Sigmoid colon (tissue), 7 donors: ENCODE measurements around the gene LZTFL1. TPM values are rescaled to one million over a fixed set of nuclear protein-coding genes. Genes with fewer than 3 reads are reported as not detected.

Experiments
- DNase-seq: peaks from one replicate; pipeline ENCODE4 v3.0.0-alpha.2; 2019
- H3K27ac ChIP-seq, 4 donors: fragments of 200-600 bp; sonication (generic); one replicate each; pipeline ENCODE4 v1.5.1; 2016 to 2019; ENCODE audit warnings: mild to moderate bottlenecking in 1 of 4
- H3K27me3 ChIP-seq, 3 donors: fragments of 200-600 bp; sonication (generic); one replicate each; pipeline ENCODE4 v1.5.1; 2019; ENCODE audit warnings: mild to moderate bottlenecking in 1 of 3
- H3K36me3 ChIP-seq, 4 donors: fragments of 200-600 bp; sonication (generic); one replicate each; pipeline ENCODE4 v1.5.1; 2016 to 2019
- H3K4me1 ChIP-seq, 4 donors: fragments of 200-600 bp; sonication (generic); one replicate each; pipeline ENCODE4 v1.5.1; 2017 to 2019
- H3K4me3 ChIP-seq, 4 donors: fragments of 200-600 bp; sonication (generic); one replicate each; pipeline ENCODE4 v1.5.1; 2017 to 2019; ENCODE audit warnings: mild to moderate bottlenecking in 2 of 4, moderate library complexity in 1 of 4
- H3K9me3 ChIP-seq, 4 donors: fragments of 200-600 bp in 3 of 4; sonication (generic) in 3 of 4; one replicate each; pipeline versions ENCODE4 v1.5.1 to v1.6.1; 2013 to 2019
- EP300 ChIP-seq, 4 donors: sonication (generic); formaldehyde crosslinking; IDR thresholded peaks; one replicate each; pipeline ENCODE4 v1.6.1; 2017; ENCODE audit warnings: antibody characterized with exemption in 4 of 4
- POLR2A ChIP-seq, 2 donors: fragments of 450-650 bp; IDR thresholded peaks; one replicate each; pipeline ENCODE4 v1.6.1; 2016; ENCODE audit warnings: antibody characterized with exemption in 2 of 2, mild to moderate bottlenecking in 2 of 2, moderate library complexity in 2 of 2
- POLR2AphosphoS5 ChIP-seq, 4 donors: sonication (generic); formaldehyde crosslinking; IDR thresholded peaks; one replicate each; pipeline ENCODE4 v1.6.1; 2017; ENCODE audit warnings: antibody characterized with exemption in 4 of 4
- whole genome bisulfite sequencing, 2 donors: extraction: QIAGEN DNeasy Blood & Tissue Kit; methylation state at CpG; one replicate each; pipeline ENCODE4 v1.1.7; 2013; 5-methylcytosine and 5-hydroxymethylcytosine counted together
- intact Hi-C: fragments of 100-400 bp; cut with DNase I; formaldehyde crosslinking; loops from one replicate; pipeline ENCODE4 v1.15.1; 2023
- polyA plus RNA-seq, 3 donors: library from polyadenylated mRNA; stranded (reverse); fragments of 200-250 nt; gene quantifications; one replicate each; pipeline ENCODE4 v1.2.3, GENCODE V29; 2013
- total RNA-seq, 4 donors: library from RNA; depleted of rRNA; stranded (reverse); fragments of >200 nt; gene quantifications; one replicate each; pipeline ENCODE4 v1.1.0, GENCODE V29; 2016
- TF ChIP-seq, protein P1 (sequence below), 4 experiments: fragments of 450-650 bp in 3 of 4; fragments of 200-600 bp in 1 of 4; IDR thresholded peaks; one replicate each; pipeline ENCODE4 v1.5.1; 2016 to 2019; ENCODE audit warnings: antibody characterized with exemption in 4 of 4, mild to moderate bottlenecking in 3 of 4, moderate library complexity in 2 of 4
- donor health status: healthy with polysubstance abuse.
- donor health status: Bipolar disorder and iron deficiency.
- donor health status: healthy.

LZTFL1 gene
- total and polyA plus RNA-seq, 7 donors, result 7.9 to 31.0 (median 16.6) TPM

DNA sequence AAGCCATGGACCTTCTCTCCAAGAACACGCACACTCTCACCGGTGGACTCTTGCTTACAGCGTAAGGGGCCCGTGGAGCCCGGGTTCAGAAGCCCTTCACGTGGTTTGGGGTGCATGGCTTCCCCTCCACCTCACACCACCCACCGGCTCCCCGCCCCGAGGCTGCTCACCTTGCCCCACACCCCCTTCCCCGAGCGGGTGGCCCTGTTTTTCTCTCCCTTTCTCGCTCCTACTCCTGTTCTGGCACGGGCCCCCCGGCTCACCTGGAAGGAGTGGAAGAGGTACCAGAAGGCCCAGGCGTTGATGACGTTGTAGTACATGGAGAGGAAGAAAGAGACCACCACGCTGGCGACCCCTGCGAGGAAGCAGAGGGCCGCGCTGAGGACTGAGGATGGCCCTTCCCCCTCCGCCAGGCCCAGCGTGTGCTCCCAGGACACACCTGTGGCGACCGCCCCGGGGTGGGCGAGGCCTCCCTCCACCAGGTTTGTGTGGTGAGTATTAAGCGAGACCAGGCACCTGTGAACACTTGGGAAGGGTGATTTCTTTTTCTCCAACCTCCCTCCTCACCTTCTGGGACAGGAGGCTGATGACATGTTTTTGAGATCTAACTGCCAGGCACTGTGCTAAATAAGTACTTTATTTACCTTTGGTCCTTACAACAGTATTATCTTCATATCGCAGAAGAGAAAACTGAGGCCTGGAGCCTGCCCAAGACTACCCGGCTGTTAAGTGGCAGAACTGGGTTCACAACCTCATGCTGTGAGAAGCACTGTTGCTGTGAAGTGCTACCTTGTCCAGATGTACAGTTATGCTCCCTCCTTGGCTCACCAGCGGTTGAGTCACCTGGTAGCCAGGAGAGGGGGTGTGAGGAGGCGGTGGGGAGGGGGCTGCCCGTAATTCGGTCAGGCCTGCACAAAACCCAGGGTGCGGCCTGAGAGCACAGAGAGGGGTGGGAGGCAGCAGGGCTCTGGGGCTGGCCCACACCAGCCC lies 61.9 kb downstream of the LZTFL1 start:
- Histone ChIP-seq H3K4me1 (no peaks in the 10 kb centered on the region), H3K9me3 (no peaks in the 10 kb centered on the region), H3K27ac (no peak overlapping the region), H3K36me3 (no peaks in the 10 kb centered on the region), H3K27me3 (no peaks in the 10 kb centered on the region), H3K4me3 (no peak overlapping the region)
- TF ChIP-seq, protein P1, sequence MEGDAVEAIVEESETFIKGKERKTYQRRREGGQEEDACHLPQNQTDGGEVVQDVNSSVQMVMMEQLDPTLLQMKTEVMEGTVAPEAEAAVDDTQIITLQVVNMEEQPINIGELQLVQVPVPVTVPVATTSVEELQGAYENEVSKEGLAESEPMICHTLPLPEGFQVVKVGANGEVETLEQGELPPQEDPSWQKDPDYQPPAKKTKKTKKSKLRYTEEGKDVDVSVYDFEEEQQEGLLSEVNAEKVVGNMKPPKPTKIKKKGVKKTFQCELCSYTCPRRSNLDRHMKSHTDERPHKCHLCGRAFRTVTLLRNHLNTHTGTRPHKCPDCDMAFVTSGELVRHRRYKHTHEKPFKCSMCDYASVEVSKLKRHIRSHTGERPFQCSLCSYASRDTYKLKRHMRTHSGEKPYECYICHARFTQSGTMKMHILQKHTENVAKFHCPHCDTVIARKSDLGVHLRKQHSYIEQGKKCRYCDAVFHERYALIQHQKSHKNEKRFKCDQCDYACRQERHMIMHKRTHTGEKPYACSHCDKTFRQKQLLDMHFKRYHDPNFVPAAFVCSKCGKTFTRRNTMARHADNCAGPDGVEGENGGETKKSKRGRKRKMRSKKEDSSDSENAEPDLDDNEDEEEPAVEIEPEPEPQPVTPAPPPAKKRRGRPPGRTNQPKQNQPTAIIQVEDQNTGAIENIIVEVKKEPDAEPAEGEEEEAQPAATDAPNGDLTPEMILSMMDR (IDR thresholded peaks at IDR 0.05), result no peak
- TF ChIP-seq POLR2AphosphoS5 (IDR thresholded peaks at IDR 0.05), result no peak
- no peak for TF ChIP-seq EP300 (IDR thresholded peaks at IDR 0.05)
- no peak for TF ChIP-seq POLR2A (IDR thresholded peaks at IDR 0.05)
- intact Hi-C loops, result no loop called here
- WGBS, 2 donors, result 87 to 91% methylated on average over 35 of the region's 35 CpGs
- DNase-seq, result peak; percentile 45

DNA sequence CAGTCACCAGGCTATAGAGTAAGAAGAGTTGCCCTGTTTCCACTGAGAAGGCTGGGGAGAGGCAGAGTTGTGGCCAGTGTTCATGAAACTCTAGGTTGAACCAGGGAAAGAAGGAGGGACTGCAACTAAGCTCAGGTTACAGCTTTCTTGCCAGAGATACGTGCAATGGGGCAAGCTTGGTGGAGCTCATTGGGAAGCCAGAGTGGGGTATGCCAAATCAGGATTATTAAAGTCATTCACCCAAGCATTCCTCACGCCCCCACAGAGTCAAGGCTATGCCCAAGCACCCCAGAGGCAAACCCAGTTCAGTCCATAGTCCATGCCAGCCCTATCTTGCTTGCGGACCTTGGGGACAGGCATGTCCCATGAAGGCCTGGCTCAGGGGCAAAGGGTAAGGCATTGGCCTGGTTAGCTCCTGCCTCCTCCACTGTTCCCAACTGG lies 63.1 kb downstream of the LZTFL1 start:
- Histone ChIP-seq H3K27ac (no peak overlapping the region), H3K27me3 (no peaks in the 10 kb centered on the region), H3K4me1 (no peaks in the 10 kb centered on the region), H3K36me3 (no peaks in the 10 kb centered on the region), H3K9me3 (no peaks in the 10 kb centered on the region), H3K4me3 (no peak overlapping the region)
- WGBS, 2 donors, result 74 to 83% methylated on average over 3 of the region's 3 CpGs
- DNase-seq, result no peak
- intact Hi-C loops, result no loop called here
- no peak for TF ChIP-seq POLR2AphosphoS5 (IDR thresholded peaks at IDR 0.05)
- no peak for TF ChIP-seq POLR2A (IDR thresholded peaks at IDR 0.05)
- TF ChIP-seq, protein P1 (IDR thresholded peaks at IDR 0.05), result no peak
- TF ChIP-seq EP300 (IDR thresholded peaks at IDR 0.05), result no peak

DNA sequence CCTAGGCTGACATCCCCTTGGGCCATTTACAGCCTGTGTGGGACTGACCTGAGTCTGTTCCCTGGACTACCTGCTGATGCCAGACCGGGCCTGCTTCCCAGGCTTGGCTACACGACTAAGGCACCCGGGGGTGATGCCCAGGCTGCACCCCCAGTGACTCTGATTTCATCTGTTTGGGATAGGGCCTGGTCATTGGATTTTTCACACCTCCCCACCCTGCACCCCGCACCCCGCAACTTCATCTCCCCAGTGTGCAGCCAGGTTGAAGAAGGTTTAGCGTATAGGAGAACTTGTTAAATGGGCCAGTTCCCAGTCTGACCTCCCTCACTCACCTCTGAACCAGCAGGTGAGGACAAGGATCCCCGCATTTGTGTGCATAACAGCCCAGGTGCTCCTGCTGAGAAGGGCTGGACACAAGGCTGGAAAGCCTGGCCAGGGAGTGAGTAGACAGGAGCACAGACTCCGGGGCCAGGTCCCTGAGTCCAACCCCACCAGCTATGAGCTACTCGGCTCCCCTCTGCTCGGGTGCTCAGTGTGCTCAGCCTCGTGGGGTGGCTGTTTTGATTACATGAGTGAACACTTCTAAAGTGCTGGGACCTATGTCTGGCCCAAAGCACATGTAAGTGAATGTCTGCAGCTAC lies 64.1 kb downstream of the LZTFL1 start:
- intact Hi-C loops, result no loop called here
- no peak overlapping the region for H3K27ac ChIP-seq
- no peaks in the 10 kb centered on the region for H3K9me3 ChIP-seq
- no peak overlapping the region for H3K4me3 ChIP-seq
- no peaks in the 10 kb centered on the region for H3K36me3 ChIP-seq
- no peaks in the 10 kb centered on the region for H3K27me3 ChIP-seq
- WGBS, 2 donors, result 91 to 94% methylated on average over 11 of the region's 11 CpGs
- DNase-seq, result peak; percentile 53
- TF ChIP-seq POLR2AphosphoS5 (IDR thresholded peaks at IDR 0.05), result no peak
- TF ChIP-seq, protein P1 (IDR thresholded peaks at IDR 0.05), result no peak
- no peak for TF ChIP-seq POLR2A (IDR thresholded peaks at IDR 0.05)
- no peak for TF ChIP-seq EP300 (IDR thresholded peaks at IDR 0.05)
- H3K4me1 ChIP-seq, result no peaks in the 10 kb centered on the region

DNA sequence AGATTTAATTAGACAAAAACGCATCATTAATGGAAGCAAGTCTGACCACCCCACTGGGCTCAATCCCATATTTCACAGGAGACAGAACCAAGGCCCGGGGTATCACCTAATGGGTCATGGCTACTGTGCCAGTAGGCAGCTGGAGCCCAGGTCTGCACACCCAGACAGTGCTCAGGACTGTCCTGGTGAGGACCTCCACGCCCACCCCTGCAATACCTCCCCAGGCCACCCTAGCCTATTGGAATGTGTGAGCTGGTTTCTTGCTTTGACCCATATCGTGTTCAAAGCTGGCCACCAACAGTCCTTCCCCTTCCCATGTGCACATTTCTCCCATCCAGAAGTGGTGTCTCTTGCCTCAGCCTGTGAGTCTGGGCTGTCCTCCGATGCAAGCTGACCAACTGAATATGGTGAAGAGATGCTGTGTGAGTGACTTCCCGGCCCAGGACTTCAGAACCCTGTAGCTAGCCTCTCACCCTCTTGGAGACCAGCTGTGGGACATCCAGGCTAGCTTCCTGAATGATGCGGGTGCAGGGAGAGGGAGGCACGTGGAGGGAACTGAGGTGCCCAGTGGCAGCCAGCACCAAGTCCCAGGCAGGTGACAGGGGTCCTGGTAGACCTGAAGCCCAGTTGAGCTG lies 64.7 kb downstream of the LZTFL1 start:
- Histone ChIP-seq H3K4me3 (no peak overlapping the region), H3K4me1 (no peaks in the 10 kb centered on the region), H3K27ac (no peak overlapping the region), H3K27me3 (no peaks in the 10 kb centered on the region), H3K36me3 (no peaks in the 10 kb centered on the region), H3K9me3 (no peaks in the 10 kb centered on the region)
- 88 to 92% methylated on average over 8 of the region's 8 CpGs for WGBS, 2 donors
- DNase-seq, result no peak
- intact Hi-C loops, result no loop called here
- TF ChIP-seq EP300 (IDR thresholded peaks at IDR 0.05), result no peak
- no peak for TF ChIP-seq POLR2AphosphoS5 (IDR thresholded peaks at IDR 0.05)
- TF ChIP-seq, protein P1 (IDR thresholded peaks at IDR 0.05), result no peak
- no peak for TF ChIP-seq POLR2A (IDR thresholded peaks at IDR 0.05)
